Fibroblast of the aortic adventitia (primary cell): Measurements from ENCODE around the gene FLRT1. TPM values are rescaled to one million over a fixed set of nuclear protein-coding genes. Genes with fewer than 3 reads are reported as not detected.

Experiments used
- DNase-seq: peaks from one replicate; pipeline ENCODE4 v3.0.0-alpha.2; 2010; ENCODE audit warnings: low read depth
- H3K4me3 ChIP-seq: 2 replicates; pipeline ENCODE4 v1.5.1; 2011; ENCODE audit warnings: low read depth, mild to moderate bottlenecking, control low read depth, low read length, moderate library complexity
- CTCF ChIP-seq: IDR thresholded peaks from 2 replicates; pipeline ENCODE4 v1.5.1; 2011; ENCODE audit warnings: mild to moderate bottlenecking, low read length, control low read depth, inconsistent platforms; ENCODE audit not compliant: insufficient read depth
- total RNA-seq: library from RNA; depleted of rRNA; stranded (reverse); fragments of >200 nt; gene quantifications from 2 replicates; pipeline ENCODE4 v1.2.3, GENCODE V29; 2012; ENCODE audit warnings: low replicate concordance

Gene FLRT1
- total RNA-seq, 1 donor = 0.18 TPM

- no peak overlapping the region for H3K4me3 ChIP-seq
- DNase-seq = no peak
- no peak for TF ChIP-seq CTCF
Measured at GRCh38 chr11:64023712-64024710, 11.7 kb upstream of the FLRT1 start.

- DNase-seq = no peak
- no peak overlapping the region for H3K4me3 ChIP-seq
- no peak for TF ChIP-seq CTCF
Measured at GRCh38 chr11:64025205-64025604, 10.5 kb upstream of the FLRT1 start.

- no peak overlapping the region for H3K4me3 ChIP-seq
- TF ChIP-seq CTCF = no peak
- DNase-seq = no peak
Measured at GRCh38 chr11:64026575-64027205, 9.0 kb upstream of the FLRT1 start.

DNA sequence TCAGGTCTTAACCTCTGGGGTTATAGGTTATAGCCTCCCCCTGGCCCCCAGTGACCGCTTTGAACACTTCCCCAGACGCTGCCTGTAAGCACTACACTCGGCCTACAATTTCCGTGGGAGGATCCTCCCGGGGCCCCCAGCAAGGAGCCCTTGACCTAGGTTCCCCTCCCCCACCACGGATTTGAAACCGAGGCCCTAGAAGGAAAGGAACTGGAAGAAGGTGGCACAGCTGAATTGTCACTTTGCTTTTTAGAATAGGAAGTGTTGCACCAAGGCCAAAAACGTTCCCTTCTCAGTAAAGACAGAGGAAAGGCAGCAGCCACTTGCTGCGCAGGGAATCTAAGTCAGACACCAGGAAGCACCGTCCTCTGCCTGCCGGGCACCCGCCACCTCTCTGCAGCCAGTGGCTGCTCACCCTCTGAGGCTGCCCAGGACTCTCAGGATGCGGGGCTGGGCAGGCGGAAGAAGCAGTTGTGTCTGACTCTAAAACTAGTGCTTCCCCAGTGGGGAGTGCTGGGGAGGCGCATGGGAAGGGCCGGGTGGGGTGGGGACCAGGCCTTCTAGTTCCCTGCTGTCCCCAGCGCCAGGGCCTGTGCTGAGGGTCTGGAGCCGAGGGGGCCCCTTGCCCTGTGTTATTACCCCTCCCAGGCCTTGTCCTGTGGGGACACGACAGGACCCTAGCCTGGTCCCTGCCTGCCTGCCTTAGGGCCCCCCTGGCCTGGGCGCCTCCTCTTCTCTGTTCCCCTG lies 7.9 kb upstream of the FLRT1 start:
- DNase-seq = no peak
- no peak for TF ChIP-seq CTCF
- H3K4me3 ChIP-seq = no peak overlapping the region

DNA sequence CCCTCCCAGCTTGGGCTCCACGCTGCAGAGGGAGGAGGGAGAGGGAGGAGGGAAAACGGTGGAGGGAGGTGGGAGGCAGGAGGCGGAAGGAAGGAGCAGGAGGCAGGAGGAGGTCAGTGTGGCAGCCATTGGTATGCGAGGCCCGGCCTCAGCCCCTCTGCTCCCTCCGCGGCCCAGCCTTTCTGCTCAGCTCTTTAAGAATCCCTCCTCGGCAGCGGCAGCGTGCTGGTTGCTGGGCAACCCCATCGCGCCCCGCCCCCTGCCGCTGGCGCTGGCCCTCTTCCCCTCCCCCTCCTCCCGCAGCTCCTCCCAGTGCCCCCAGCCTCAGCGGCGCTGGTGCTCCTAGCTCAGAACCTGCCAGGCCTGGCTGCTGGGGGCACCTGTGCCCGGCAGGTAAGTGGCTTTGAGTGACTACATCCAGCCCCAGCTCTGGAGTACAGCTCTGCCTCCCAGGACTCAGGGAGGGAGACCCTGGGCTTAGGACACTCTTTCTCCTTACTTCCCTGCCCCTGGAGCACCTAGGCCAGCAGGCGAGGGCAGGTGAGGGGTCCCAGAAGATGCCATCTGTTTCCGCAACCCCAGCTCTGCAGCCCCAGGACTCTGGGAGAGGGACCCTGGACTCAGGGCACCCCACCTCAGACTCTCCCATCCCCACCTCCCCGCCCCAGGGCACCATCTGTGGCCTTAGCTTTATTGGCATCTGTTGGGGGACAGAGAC lies 7.2 kb upstream of the FLRT1 start:
- no peak for DNase-seq
- no peak for TF ChIP-seq CTCF
- no peak overlapping the region for H3K4me3 ChIP-seq

- no peak for DNase-seq
- no peak overlapping the region for H3K4me3 ChIP-seq
- TF ChIP-seq CTCF = no peak
Measured at GRCh38 chr11:64029773-64030172, 6.0 kb upstream of the FLRT1 start.
